GM12864 (cell line): ENCODE measurements around the gene GLCCI1.

Experiments used
- DNase-seq: peaks from one replicate; pipeline ENCODE4 v3.0.0-alpha.2; 2011; ENCODE audit warnings: low read depth
- H3K4me3 ChIP-seq: 2 replicates; pipeline ENCODE4 v1.5.1; 2011; ENCODE audit warnings: mild to moderate bottlenecking, low read depth, low read length, control low read depth
- CTCF ChIP-seq: IDR thresholded peaks from 2 replicates; pipeline ENCODE4 v1.5.1; 2011; ENCODE audit warnings: low read depth, mild to moderate bottlenecking, moderate library complexity, low read length, control low read depth, inconsistent platforms; ENCODE audit errors: missing control alignments

The GLCCI1 gene

GRCh38 chr7:7967886-7968543 lies 581 bp upstream of the GLCCI1 start:
- no peak for DNase-seq
- TF ChIP-seq CTCF = no peak
- peak overlapping the region; percentile 73 for H3K4me3 ChIP-seq

- peak; percentile 11 for TF ChIP-seq CTCF
- DNase-seq = no peak
- H3K4me3 ChIP-seq = peak overlapping the region; percentile 73
Observed at GRCh38 chr7:7969306-7970236, 975 bp downstream of the GLCCI1 start.

- H3K4me3 ChIP-seq = peak overlapping the region; percentile 73
- TF ChIP-seq CTCF = no peak
- no peak for DNase-seq
Observed at GRCh38 chr7:7970237-7970530, 1.6 kb downstream of the GLCCI1 start.

- H3K4me3 ChIP-seq = peak overlapping the region; percentile 73
- no peak for DNase-seq
- TF ChIP-seq CTCF = no peak
Observed at GRCh38 chr7:7970531-7971307, 2.1 kb downstream of the GLCCI1 start.

- no peak for DNase-seq
- no peak for TF ChIP-seq CTCF
- peak overlapping the region; percentile 73 for H3K4me3 ChIP-seq
Observed at GRCh38 chr7:7971308-7972040, 2.9 kb downstream of the GLCCI1 start.

GRCh38 chr7:7972128-7972527 lies 3.5 kb downstream of the GLCCI1 start:
- no peak for TF ChIP-seq CTCF
- no peak for DNase-seq

More at GRCh38 chr7:7972128-7972527, 3.5 kb downstream of the GLCCI1 start:
- H3K4me3 ChIP-seq = peak overlapping the region; percentile 73
